Fibroblast of mammary gland (primary cell): ENCODE results near the gene ZNF747.
"Not testable (repeated sequence)": the region's sequence is repeated elsewhere in the genome, so short reads cannot be mapped to it uniquely, and the experiment has no call there.

ENCODE experiments used
- DNase-seq: peaks from one replicate; pipeline ENCODE4 v3.0.0-alpha.2; 2010; ENCODE audit warnings: low read depth
- H3K4me3 ChIP-seq: 2 replicates; pipeline ENCODE4 v1.5.1; 2011; ENCODE audit warnings: low read depth, mild to moderate bottlenecking, low read length, moderate library complexity; ENCODE audit not compliant: control insufficient read depth
- CTCF ChIP-seq: conservative IDR thresholded peaks from 2 replicates; pipeline ENCODE4 v1.5.1; 2011; ENCODE audit warnings: low read depth, low read length, inconsistent platforms; ENCODE audit not compliant: control insufficient read depth, insufficient read depth

The ZNF747 gene

DNA sequence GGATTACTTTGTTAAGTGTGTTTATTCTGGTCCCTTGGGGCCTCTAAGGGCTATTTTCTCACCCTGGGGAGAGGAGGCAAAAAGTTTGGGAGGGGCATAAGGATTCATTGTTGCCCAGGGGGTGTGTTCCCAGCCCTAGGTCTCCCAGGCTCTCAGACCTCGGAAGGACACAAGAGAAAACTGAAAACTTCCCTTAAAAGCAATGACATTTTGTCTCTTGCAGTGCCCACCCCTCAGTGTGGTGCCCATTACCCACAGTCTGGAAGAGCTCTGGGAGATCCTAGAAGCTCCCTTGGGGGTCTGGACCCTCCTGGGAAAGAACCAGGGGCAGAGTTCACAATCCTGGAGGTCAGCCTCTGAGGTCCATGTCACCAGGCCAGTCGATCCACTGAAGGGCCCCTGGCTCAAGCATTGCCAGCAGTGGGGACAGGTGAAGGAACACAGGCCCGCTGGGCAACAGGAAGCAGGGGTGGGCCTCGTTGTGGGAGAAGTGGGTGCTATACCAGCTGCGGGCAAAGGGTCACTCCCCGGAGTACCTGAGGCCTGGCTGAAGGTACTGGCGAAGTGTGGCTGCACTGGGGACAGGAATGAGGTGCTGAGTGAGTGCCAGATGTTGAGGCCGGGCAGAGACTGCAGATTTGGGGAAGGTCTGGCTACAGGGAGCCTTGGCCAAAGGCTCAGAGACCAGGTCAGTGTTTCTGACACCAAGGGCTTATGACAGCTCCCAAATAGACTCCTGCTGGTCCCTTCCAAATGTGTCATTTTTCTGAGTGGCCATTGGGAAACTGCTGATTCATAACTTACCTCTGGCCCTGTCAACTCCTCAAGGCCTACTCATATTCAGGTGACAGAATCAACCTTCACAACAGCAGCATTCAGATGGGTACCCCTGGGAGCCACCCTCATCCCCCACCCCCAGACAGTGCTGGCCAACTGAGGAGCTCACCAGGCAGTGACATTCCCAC lies 4.6 kb upstream of the ZNF747 start:
- no peak for DNase-seq
- H3K4me3 ChIP-seq, result no peak overlapping the region
- no peak for TF ChIP-seq CTCF

DNA sequence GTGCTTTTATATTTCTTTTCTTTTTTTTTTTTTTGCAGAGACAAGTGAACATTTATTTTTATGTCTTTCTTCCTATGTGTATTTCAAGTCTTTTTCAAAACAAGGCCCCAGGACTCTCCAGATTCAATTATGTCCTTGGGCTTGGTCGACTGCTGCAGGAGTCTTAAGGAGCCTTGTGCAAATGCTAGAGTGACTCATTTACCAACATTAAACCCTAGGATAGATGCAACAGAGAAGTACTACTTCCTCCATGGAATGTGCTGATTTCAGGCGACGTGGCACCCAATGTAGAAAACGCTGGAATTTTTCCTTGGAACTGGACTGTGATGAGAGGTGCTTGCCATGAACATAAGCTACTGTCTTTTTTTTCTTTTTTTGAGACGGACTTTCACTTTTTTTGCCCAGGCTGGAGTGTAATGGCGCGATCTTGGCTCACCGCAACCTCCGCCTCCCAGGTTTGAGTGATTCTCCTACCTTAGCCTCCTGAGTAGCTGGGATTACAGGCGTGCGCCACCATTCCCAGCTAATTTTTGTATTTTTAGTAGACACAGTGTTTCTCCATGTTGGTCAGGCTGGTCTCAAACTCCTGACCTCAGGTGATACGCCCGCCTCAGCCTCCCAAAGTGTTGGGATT lies 1.9 kb upstream of the ZNF747 start:
- DNase-seq, H3K4me3 ChIP-seq: not testable (repeated sequence)

DNA sequence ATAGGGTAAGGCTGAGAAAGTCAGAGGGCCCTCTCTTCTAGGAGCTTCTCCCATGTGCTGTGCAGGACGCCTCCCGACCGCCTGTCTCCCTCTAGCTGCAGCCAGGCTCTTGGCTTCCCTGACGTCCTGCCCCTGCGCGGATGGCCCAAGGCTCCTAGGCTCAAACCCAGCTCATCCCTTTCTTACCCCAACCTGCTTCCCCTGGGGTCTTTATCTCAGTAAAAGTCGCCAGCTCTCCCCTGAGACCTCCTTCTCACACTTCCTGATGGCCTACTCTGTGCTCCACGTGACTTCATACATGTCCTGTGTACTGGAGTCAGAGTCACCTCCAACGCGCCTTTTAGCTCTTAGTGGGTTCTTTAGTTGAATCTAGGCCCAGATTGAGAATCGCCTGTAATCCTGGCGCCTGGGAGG lies 1.1 kb upstream of the ZNF747 start:
- TF ChIP-seq CTCF, result peak; percentile 66
- H3K4me3 ChIP-seq, result peak overlapping the region; percentile 75
- peak; percentile 71 for DNase-seq

GRCh38 chr16:30535106-30535776 lies 583 bp upstream of the ZNF747 start:
- DNase-seq, result peak; percentile 25
- peak overlapping the region; percentile 75 for H3K4me3 ChIP-seq
- no peak for TF ChIP-seq CTCF

- DNase-seq, result peak; percentile 10
- TF ChIP-seq CTCF, result no peak
- H3K4me3 ChIP-seq, result peak overlapping the region; percentile 75
Measured at GRCh38 chr16:30533748-30534367, 800 bp downstream of the ZNF747 start.

DNA sequence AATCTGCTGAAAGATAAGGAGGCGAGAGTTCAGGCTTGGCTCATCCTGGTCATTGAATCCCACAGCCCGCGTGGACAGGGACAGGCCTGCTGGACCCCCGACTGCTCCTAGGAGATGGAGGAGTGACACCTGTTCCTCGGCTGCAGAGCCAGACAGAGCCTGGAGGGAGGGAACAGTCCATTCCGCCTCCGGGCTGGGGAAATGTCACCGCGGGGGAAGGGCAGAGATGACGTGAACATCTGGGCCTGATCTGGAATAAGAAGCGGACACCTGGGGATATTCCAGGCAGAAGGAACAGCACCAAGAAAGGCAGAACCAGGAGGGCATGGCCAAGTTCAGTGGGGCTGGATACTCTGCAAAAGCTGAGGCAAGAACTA lies 1.5 kb downstream of the ZNF747 start:
- no peak for TF ChIP-seq CTCF
- no peak for DNase-seq
- peak overlapping the region; percentile 75 for H3K4me3 ChIP-seq
